Measurements from ENCODE around the gene LCE3D.

GRCh38 chr1:152533327-152533938 lies 46.9 kb downstream of the LCE3D start:
- TF ChIP-seq POLR2A (IDR thresholded peaks at IDR 0.05) (no peak), POLR2AphosphoS5 (IDR thresholded peaks at IDR 0.05) (no peak), EP300 (IDR thresholded peaks at IDR 0.05) (no peak)
- TF ChIP-seq, protein P1, sequence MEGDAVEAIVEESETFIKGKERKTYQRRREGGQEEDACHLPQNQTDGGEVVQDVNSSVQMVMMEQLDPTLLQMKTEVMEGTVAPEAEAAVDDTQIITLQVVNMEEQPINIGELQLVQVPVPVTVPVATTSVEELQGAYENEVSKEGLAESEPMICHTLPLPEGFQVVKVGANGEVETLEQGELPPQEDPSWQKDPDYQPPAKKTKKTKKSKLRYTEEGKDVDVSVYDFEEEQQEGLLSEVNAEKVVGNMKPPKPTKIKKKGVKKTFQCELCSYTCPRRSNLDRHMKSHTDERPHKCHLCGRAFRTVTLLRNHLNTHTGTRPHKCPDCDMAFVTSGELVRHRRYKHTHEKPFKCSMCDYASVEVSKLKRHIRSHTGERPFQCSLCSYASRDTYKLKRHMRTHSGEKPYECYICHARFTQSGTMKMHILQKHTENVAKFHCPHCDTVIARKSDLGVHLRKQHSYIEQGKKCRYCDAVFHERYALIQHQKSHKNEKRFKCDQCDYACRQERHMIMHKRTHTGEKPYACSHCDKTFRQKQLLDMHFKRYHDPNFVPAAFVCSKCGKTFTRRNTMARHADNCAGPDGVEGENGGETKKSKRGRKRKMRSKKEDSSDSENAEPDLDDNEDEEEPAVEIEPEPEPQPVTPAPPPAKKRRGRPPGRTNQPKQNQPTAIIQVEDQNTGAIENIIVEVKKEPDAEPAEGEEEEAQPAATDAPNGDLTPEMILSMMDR (IDR thresholded peaks at IDR 0.05): peak in 3 of 6 experiments; percentile 26 to 48 (median 29)
